Prostate gland (tissue), 2 donors: ENCODE measurements around the gene ADAMTSL3. TPM values are rescaled to one million over a fixed set of nuclear protein-coding genes. Genes with fewer than 3 reads are reported as not detected.

Experiments
- DNase-seq: peaks from one replicate; pipeline ENCODE4 v3.0.0-alpha.2; 2019; ENCODE audit warnings: low spot score
- H3K27ac ChIP-seq, 2 donors: fragments of 200-600 bp; sonication (generic); 2 replicates each; pipeline ENCODE4 v1.5.1; 2017 to 2019
- H3K27me3 ChIP-seq: fragments of 200-600 bp; sonication (generic); replicated peaks from 2 replicates; pipeline ENCODE4 v1.5.1; 2019; ENCODE audit not compliant: insufficient read depth
- H3K36me3 ChIP-seq, 2 donors: fragments of 200-600 bp; sonication (generic); 1 replicate in 1 of 2; 2 replicates in 1 of 2; pipeline versions ENCODE4 v1.5.1 to v1.8.1; 2017 to 2019
- H3K4me1 ChIP-seq: fragments of 200-600 bp; sonication (generic); replicated peaks from 2 replicates; pipeline ENCODE4 v1.5.1; 2019
- H3K4me3 ChIP-seq, 2 donors: fragments of 200-600 bp; sonication (generic); 2 replicates each; pipeline ENCODE4 v1.5.1; 2017 to 2019
- H3K9me3 ChIP-seq: fragments of 200-600 bp; sonication (generic); 2 replicates; pipeline ENCODE4 v1.5.1; 2017
- POLR2A ChIP-seq: fragments of 450-650 bp; IDR thresholded peaks from one replicate; pipeline ENCODE4 v1.6.1; 2016; ENCODE audit warnings: antibody characterized with exemption, mild to moderate bottlenecking
- POLR2AphosphoS5 ChIP-seq: sonication (generic); formaldehyde crosslinking; IDR thresholded peaks from one replicate; pipeline ENCODE4 v1.6.1; 2017; ENCODE audit warnings: antibody characterized with exemption
- WGBS: methylation state at CpG from one replicate; pipeline ENCODE4 v1.1.5; 2018; 5-methylcytosine and 5-hydroxymethylcytosine counted together
- intact Hi-C: fragments of 100-400 bp; cut with DNase I; formaldehyde crosslinking; loops from one replicate; pipeline ENCODE4 v1.14.2; 2022
- total RNA-seq, 2 donors: library from RNA; depleted of rRNA; stranded (reverse); fragments of >200 nt; gene quantifications; one replicate each; pipeline ENCODE4 v1.1.0, GENCODE V29; 2016
- TF ChIP-seq, protein P1 (sequence below), 4 experiments: fragments of 200-600 bp in 2 of 4; fragments of 450-650 bp in 2 of 4; sonication (generic) in 2 of 4; IDR thresholded peaks; 1 replicate in 3 of 4; 2 replicates in 1 of 4; pipeline ENCODE4 v1.5.1; 2016 to 2019; ENCODE audit warnings: antibody characterized with exemption in 4 of 4, mild to moderate bottlenecking in 2 of 4, moderate library complexity in 2 of 4

ADAMTSL3 gene
- total RNA-seq, 2 donors from 2014 or later = 4.5 to 25.2 TPM

DNA sequence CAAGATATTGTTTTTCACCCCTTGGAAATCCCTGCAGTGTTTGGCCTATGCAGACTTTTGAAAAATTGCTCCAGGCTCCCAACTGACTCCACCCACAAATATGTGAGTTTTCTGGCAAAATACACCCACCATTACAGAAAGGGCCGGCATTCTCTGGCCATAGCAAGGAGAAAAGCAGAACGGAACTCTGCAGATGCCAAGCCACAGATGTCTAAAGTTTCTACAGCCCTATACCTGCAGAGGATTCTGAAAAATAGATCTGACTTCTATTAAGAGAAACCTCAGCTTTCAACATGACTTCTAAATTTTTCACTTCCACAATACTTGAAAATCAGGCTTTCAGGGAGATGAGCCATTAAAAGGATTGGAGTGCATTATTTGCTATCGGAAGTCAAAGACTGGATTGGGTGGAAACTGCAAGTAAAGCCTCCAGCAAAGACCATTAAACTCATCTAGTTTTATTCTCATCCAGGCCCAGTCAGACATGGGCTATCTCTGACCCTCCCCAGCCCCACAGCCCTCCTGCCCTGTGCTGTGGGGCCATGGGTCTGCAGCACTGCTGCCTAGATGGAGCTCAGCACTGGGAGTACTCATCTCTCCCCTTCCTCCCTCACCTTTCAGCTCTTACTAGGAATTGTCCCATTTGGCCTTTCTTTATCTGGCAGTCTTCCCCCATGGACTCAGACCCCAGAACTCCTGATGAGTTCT lies 338.6 kb downstream of the ADAMTSL3 start:
- H3K36me3 ChIP-seq = no peaks in the 10 kb centered on the region
- intact Hi-C loops = no loop called here
- WGBS = 72% methylated on average over 3 of the region's 3 CpGs

DNA sequence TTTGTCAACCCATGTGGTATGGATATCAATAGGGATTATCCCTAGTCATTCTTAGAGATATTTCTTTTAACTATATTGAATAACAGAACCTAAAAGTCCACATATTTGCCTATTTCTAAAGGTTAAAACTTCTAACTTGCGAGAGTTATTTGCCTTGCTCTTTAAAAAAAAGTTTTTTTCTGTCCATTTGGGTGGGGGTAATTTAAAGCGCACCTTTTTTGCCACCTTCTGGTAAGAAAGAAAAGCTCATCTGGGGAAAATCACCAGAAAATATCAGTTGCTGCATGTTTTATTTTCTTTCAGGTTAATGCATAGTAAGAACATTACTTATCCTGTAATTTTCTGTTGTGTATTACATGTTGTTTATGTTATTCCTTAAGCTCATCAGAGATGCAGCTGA lies 339.7 kb downstream of the ADAMTSL3 start:
- no peak for DNase-seq
- intact Hi-C loops = no loop called here
- H3K9me3 ChIP-seq = no peaks in the 10 kb centered on the region
- 90% methylated on average over 2 of the region's 2 CpGs for WGBS
- no peaks in the 10 kb centered on the region for H3K36me3 ChIP-seq
- no peaks in the 10 kb centered on the region for H3K27me3 ChIP-seq
- H3K4me3 ChIP-seq = no peak overlapping the region
- TF ChIP-seq, protein P1, sequence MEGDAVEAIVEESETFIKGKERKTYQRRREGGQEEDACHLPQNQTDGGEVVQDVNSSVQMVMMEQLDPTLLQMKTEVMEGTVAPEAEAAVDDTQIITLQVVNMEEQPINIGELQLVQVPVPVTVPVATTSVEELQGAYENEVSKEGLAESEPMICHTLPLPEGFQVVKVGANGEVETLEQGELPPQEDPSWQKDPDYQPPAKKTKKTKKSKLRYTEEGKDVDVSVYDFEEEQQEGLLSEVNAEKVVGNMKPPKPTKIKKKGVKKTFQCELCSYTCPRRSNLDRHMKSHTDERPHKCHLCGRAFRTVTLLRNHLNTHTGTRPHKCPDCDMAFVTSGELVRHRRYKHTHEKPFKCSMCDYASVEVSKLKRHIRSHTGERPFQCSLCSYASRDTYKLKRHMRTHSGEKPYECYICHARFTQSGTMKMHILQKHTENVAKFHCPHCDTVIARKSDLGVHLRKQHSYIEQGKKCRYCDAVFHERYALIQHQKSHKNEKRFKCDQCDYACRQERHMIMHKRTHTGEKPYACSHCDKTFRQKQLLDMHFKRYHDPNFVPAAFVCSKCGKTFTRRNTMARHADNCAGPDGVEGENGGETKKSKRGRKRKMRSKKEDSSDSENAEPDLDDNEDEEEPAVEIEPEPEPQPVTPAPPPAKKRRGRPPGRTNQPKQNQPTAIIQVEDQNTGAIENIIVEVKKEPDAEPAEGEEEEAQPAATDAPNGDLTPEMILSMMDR (IDR thresholded peaks at IDR 0.05) = no peak
- TF ChIP-seq POLR2A = no peak
- no peak for TF ChIP-seq POLR2AphosphoS5
- no peaks in the 10 kb centered on the region for H3K4me1 ChIP-seq
- H3K27ac ChIP-seq = no peak overlapping the region

More for the DNA sequence above, 338.6 kb downstream of the ADAMTSL3 start:
- H3K27me3 ChIP-seq = no peaks in the 10 kb centered on the region
- H3K9me3 ChIP-seq = no peaks in the 10 kb centered on the region
- no peak overlapping the region for H3K4me3 ChIP-seq
- DNase-seq = no peak
- no peaks in the 10 kb centered on the region for H3K4me1 ChIP-seq
- TF ChIP-seq POLR2AphosphoS5 = no peak
- TF ChIP-seq, protein P1 (IDR thresholded peaks at IDR 0.05) = no peak
- no peak overlapping the region for H3K27ac ChIP-seq

- no peaks in the 10 kb centered on the region for H3K36me3 ChIP-seq
- WGBS = 43% methylated on average over 2 of the region's 2 CpGs
- H3K4me1 ChIP-seq = no peaks in the 10 kb centered on the region
- no peaks in the 10 kb centered on the region for H3K9me3 ChIP-seq
- no peak for DNase-seq
- TF ChIP-seq, protein P1 (IDR thresholded peaks at IDR 0.05) = no peak
- TF ChIP-seq POLR2AphosphoS5 (no peak), POLR2A (no peak)
- H3K27ac ChIP-seq = peak overlapping the region; percentile 38 to 45
- intact Hi-C loops = loop anchor here (2.0 kb wide), 1 partner anchor 68 kb away; no protein-coding TSS in a partner anchor
- no peak overlapping the region for H3K4me3 ChIP-seq
- no peaks in the 10 kb centered on the region for H3K27me3 ChIP-seq
Observed at GRCh38 chr15:83998486-83998885, 344.6 kb downstream of the ADAMTSL3 start.

DNA sequence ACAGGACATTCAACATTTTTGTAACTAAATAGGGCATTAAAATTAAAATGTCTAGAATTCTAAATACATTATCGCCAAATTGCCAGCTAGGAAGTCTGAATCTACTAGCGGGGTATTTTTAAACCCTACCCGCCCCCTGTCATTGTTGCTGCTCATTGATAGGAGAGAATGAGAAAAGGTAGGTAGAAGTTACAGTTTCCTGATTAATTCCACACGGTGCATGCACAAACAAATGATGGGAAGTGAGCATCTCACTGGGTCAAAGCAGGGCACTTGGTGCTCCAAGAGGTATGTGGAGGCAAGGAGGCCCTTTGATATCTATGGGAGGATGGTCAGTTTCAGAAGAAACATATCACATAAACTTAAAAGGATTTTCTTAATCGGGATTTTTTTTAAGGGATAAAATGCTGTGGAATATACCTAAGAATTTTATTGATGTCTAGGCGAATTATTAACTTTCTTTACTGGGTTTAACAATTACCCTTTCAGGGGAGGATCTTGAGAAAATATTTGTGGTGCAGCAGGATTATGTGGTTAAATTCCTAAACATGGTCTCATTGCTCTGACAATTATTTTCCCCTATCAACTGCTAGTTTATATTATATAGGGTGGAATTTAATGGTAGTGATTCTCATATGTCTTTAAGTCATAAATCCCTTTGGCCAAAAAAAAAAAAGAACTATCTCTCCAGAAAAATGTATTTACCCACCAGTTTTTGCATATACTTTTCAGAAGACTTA lies 345.6 kb downstream of the ADAMTSL3 start:
- Histone ChIP-seq H3K27ac (no peak overlapping the region), H3K9me3 (no peaks in the 10 kb centered on the region), H3K4me1 (no peaks in the 10 kb centered on the region), H3K4me3 (no peak overlapping the region), H3K36me3 (no peaks in the 10 kb centered on the region), H3K27me3 (no peaks in the 10 kb centered on the region)
- TF ChIP-seq POLR2A = no peak
- TF ChIP-seq, protein P1 (IDR thresholded peaks at IDR 0.05) = no peak
- no peak for TF ChIP-seq POLR2AphosphoS5
- intact Hi-C loops = loop anchor here (2.0 kb wide), 1 partner anchor 69 kb away; no protein-coding TSS in a partner anchor
- no peak for DNase-seq
- 64% methylated on average over 6 of the region's 6 CpGs for WGBS

DNA sequence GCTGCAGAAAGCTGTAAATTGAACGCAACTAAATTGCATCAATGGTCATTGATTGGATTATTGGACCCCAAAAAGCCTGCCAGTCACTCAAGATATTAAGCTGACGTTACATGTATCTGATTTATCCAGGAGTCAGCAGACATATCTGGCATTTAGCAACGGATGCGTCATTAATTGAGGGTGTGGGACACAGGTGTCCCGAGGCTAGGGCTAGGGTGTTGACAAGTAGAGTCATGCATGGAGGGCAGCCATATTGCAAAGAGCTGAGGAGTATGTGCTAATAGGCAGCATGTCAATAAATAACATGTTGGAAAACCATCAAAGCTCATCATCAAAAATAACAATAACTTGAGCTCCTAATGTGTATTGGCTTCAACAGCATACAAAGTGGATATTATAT lies 347.1 kb downstream of the ADAMTSL3 start:
- H3K4me3 ChIP-seq = no peak overlapping the region
- H3K36me3 ChIP-seq = no peaks in the 10 kb centered on the region
- WGBS = 84% methylated on average over 5 of the region's 5 CpGs
- no peak for DNase-seq
- no peaks in the 10 kb centered on the region for H3K27me3 ChIP-seq
- no peaks in the 10 kb centered on the region for H3K9me3 ChIP-seq
- H3K27ac ChIP-seq = no peak overlapping the region
- no peaks in the 10 kb centered on the region for H3K4me1 ChIP-seq
- intact Hi-C loops = no loop called here
- TF ChIP-seq POLR2AphosphoS5 (no peak), POLR2A (no peak)
- TF ChIP-seq, protein P1 (IDR thresholded peaks at IDR 0.05) = no peak
